Pulmonary artery endothelial cell (primary cell): ENCODE data around the gene XBP1. TPM values are rescaled to one million over a fixed set of nuclear protein-coding genes. Genes with fewer than 3 reads are reported as not detected.
A peak's percentile ranks its signal among the peaks of the same experiment; 100 is the strongest.
"Not testable (repeated sequence)": the region's sequence is repeated elsewhere in the genome, so short reads cannot be mapped to it uniquely, and the experiment has no call there.

ENCODE experiments used
- DNase-seq: peaks from one replicate; pipeline ENCODE4 v3.0.0-alpha.2; 2011; ENCODE audit warnings: low read depth, low spot score
- total RNA-seq: library from RNA; depleted of rRNA; stranded (reverse); fragments of >200 nt; gene quantifications from 2 replicates; pipeline ENCODE4 v1.2.3, GENCODE V29; 2014

XBP1 gene
- total RNA-seq = 127 and 168 TPM in 2 replicates

DNA sequence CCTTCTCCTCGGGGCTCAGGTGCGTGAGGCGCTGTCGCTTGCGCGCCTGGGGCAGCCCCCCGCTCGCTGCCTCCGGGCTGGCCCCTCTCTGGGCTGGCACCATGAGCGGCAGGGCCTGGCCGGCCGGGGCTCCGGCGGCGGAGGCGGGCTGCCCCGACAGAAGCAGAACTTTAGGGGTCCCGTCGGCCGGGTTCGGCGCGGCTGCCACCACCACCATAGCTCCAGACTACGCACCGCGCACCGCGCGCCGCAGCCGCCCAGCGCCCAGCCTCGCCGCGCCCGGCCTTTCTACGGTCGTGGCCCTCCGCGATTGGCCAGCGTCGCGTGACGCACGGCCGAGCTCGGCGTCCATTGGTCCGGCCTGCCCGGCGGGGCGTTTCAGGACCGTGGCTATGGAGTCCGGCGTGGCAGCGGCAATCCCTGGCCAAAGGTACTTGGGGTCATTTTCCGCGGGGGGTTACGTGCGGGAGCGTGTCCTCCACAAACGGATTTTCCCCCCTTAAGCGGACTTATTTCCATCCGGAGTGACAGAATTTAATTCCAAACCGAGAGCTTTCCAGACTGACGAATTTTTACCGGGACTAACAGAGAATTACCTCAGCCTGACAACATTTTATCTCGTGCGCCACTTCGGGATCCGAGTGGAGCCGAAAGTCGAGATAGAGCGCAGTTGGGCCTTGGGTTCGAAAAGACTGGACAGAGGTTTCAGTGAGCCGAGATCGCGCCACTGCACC, at the start of gene XBP1:
XBP1 (minus strand) TSS at position 262 of the 734 bp plus-strand sequence.
- DNase-seq = peak; percentile 71

- DNase-seq = no peak
Measured at GRCh38 chr22:28846994-28847393, 46.6 kb upstream of the XBP1 start.

GRCh38 chr22:28844277-28844676, 43.9 kb upstream of the XBP1 start:
- not testable (repeated sequence) for DNase-seq

- no peak for DNase-seq
Measured at GRCh38 chr22:28843633-28844032, 43.3 kb upstream of the XBP1 start.

GRCh38 chr22:28841111-28841510, 40.7 kb upstream of the XBP1 start:
- no peak for DNase-seq

DNA sequence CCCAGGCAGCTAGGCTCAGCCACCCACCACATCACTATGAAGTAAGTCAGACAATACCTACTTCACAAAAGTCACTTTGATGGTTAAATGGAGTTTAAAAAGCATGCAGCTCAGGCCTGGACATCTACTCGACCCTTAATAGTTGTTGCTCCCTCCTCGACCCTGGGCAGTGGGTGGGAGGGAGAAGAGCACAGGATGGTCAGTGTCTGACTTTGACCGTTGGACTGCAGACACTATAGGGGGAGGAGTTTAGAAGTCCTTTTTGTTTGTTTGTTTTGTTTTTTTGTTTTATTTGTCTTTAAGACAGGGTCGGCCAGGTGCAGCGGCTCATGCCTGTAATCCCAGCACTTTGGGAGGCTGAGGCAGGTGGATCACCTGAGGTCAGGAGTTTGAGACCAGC, 38.6 kb upstream of the XBP1 start:
- DNase-seq = no peak

DNA sequence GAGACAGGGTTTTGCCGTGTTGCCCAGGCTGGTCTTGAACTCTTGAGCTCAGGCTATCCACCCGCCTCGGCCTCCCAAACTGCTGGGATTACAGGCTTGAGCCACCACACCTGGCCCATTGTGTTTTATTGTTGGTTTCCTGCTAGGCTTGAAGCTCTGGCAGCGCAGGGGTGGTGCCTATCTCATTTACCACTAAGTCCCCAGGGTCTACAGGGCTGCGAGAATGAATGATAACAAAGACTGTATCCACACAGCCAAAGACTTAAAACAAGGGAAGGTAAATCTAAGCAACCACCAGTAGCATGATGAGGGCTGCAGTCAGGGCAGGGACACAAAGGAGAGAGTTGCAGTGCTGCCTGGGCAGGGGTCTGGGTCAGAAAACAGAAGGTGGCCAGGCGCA, 37.3 kb upstream of the XBP1 start:
- no peak for DNase-seq

DNA sequence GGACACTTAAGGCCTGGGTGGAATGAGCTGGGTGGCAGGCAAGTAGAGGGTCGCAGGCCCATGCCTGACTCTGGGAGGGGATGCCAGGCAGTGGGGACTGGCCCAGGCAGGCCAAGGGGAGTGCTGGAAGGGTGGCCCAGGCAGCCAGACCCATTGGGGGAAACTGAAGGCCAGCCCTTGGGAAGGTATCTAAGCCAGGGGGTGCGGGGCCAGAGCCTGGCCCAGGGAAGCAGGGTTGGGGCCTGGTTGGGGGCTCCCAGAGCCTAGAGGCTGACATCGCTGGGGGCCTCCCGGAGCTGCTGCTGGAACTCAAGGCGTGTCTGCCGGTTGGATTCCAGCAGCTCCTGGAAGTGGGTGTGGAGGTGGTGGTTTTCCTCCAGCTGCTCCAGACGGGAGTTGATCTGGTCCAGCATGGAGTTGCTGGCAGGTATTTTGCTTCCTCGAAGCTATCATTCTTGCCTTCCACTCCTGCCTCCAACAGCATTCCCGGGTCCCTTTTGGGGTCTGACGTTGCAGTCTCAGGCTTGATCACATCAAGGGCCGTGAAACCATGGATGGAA, 35.3 kb upstream of the XBP1 start:
- DNase-seq = no peak

GRCh38 chr22:28833276-28833923, 33.0 kb upstream of the XBP1 start:
- no peak for DNase-seq

GRCh38 chr22:28832731-28833130, 32.4 kb upstream of the XBP1 start:
- no peak for DNase-seq

DNA sequence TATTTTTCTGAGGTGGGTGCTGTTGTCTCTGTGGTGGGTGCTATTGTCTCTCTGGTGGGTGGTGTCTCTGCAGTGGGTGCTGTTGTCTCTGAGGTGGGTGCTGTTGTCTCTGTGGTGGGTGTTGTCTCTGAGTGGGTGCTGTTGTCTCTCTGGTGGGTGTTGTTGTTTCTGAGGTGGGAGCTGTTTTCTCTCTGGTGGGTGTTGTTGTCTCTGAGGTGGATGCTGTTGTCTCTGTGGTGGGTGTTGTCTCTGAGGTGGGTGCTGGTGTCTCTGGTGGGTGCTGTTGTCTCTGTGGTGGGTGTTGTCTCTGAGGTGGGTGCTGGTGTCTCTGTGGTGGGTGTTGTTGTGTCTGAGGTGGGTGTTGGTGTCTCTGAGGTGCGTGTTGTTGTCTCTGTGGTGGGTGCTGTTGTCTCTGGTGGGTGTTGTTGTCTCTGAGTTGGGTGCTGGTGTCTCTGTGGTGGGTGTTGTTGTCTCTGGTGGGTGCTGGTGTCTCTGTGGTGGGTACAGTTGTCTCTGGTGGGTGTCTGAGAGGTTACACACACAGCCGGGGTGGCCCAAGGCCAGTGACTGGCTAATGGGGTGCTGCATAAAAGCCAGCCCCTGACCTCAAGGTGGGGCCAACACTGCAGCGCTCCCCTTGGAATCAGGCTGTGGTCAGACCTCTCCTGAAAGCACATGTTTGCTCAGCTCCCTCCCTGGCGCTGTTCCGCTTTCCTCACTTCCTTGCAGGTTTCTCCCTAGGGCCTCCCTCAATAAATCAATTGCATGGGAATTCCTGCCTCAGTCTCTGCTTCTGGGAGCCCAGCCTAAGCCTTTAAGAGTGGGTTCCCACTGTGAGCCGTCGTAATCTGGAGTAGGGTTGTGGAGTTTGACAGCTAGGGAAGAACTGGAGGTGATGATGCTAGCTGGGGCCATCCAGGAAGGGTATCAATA, 31.0 kb upstream of the XBP1 start:
- no peak for DNase-seq

GRCh38 chr22:28830441-28830840, 30.1 kb upstream of the XBP1 start:
- DNase-seq = no peak

DNA sequence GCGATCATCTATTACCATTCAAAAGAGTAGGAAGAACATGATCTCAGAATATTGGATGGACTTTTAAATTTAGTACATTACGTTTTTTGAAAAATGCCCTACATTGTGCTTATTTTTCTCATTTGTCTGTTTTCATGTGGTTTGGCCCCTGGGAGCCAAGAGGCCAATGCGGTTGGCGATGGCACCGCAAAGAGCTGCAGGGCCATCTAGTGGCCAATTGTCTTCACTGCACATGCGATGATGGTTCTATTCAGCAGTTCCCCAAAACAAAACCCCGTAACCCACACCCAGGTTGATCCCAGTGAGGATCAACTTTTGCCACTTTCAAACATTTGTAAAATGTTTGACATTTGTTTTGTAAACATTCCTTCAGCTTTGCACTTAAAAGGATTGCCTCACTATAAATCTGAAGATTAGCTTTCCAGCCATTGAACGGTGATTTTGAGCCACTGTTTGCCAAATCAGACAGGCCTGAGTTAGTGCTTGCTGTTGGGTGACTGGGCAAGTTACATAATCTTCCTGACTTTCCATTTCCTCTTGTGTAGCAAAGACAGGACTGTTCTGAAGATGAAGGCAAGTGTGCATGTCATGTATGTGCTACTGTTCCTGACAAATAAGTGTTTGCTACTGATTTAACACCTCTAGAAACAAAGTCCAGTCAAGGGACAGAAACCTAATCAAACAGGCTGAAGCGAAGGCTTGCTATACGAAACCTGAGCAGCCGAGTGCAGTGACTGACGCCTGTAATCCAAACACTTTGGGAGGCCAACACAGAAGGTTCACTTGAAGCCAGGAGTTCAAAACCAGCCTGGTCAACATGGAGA, 29.2 kb upstream of the XBP1 start:
- DNase-seq = peak; percentile 10

DNA sequence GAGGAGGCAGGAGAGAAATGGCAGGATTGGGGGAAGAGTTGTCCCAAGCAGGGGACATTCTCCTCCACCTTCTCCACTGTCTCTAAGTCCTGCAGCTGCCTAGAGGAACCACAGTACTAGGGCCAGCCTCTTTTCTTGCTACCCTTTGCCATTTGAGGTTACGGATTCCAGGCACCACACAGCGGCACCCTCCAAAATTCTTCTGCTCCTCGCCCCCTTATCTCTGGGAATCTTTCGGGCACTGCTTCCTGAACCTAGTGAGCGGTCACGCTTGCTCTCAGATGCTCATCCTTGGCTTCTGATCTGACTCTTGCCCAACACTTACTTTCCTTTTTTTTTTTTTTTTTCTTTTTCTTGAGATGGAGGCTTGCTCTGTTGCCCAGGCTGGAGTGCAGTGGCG, 26.6 kb upstream of the XBP1 start:
- DNase-seq = no peak

- DNase-seq = not testable (repeated sequence)
Measured at GRCh38 chr22:28826430-28826829, 26.1 kb upstream of the XBP1 start.

DNA sequence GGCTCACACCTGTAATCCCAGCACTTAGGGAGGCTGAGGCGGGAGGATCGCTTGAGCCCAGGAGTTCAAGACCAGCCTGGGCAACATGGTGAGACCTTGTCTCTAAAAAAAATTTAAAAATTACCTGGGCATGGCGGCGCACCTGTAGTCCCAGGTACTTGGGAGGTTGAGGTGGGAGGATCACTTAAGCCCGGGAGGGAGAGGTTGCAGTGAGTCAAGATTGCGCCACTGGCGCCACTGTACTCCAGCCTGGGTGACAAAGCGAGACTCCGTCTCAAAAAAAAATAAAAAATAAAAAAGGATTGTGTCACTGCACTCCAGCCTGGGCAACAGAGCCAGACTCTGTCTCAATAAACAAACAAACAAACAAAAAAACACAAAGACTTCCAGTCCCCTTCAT, 24.1 kb upstream of the XBP1 start:
- DNase-seq = not testable (repeated sequence)

DNA sequence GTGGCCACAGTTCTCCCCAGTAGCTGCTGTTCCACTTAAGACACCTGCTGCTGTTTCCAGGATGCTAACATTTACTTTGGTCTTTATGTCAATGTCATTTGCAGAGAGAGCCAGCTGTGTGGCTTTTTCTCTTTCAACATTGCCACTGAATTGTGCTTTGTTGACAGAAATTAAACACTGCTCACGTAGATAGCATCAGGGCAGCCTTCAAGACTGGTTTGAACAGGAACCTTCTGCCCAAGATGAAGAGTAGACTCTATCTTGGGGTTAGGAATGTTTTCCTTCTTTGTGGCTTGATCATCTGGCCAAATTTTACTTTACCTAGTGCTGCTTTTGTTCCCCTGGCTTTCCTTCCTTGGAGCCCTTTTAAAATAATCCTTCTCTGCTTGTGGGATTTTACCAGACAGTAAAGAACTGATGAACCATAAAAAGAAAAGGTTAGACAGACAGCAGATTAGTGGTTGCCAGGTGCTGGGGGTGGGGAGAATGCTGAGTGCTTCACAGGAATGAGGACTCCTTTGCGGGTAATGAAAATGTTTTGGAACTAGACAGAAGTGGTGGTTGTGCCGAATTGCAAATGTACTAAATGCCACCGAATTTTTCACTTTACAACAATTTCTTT, 22.7 kb upstream of the XBP1 start:
- no peak for DNase-seq

DNA sequence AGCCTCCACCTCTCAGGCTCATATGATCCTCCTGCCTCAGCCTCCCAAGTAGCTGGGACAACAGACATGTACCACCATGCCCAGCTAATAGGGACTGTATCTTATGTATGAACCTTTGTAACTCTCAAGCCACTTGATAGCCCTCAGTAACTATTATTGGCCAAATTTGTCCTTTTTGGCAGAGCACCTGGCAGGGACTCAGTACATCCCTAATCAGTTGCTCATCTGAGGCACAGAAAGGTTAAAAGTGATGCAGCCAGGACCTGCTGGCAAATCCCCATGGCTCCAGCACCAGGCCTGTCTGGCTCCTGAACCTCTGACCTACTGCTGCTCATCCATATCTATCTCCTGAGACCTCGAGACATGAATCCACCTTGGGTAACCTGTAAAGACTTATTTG, 21.1 kb upstream of the XBP1 start:
- DNase-seq = no peak

DNA sequence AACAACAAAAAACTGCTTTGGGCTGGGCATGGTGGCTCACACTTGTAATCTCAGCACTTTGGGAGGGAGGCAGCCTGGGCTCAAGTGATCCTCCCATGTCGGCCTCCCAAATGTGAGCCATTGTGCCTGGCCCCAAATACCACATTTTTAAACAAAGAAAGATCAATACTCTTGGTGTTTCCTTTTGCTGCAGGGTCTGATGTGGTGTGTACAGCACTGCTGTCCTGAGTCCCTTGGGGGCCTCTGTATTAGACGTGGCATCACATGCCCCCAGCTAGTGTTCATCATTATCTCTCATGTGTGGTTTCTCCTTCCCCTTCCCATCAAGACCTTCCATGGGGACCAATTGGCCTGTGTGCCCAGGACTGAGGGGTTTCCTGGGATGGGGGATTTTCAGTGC, 20.5 kb upstream of the XBP1 start:
- DNase-seq = no peak
